Neutrophil (primary cell): Measurements from ENCODE around the gene SH2D1B.
"Not testable (repeated sequence)": the region's sequence is repeated elsewhere in the genome, so short reads cannot be mapped to it uniquely, and the experiment has no call there.

Experiments
- H3K27ac ChIP-seq: fragments of 200-600 bp; sonication (generic); 2 replicates; pipeline ENCODE4 v1.5.1; 2016; ENCODE audit warnings: mild to moderate bottlenecking, moderate library complexity
- H3K27me3 ChIP-seq: fragments of 200-600 bp; sonication (generic); 2 replicates; pipeline ENCODE4 v1.6.0; 2016; ENCODE audit warnings: mild to moderate bottlenecking
- H3K36me3 ChIP-seq: fragments of 200-600 bp; sonication (generic); 2 replicates; pipeline ENCODE4 v1.5.1; 2017
- H3K4me1 ChIP-seq, 2 experiments: fragments of 200-600 bp in 1 of 2; sonication (generic) in 1 of 2; 1 replicate in 1 of 2; 2 replicates in 1 of 2; pipeline versions ENCODE4 v1.5.1 to v1.6.1; 2013 to 2016; ENCODE audit warnings: low read depth in 1 of 2, low read length in 1 of 2, mild to moderate bottlenecking in 1 of 2, moderate library complexity in 1 of 2; ENCODE audit not compliant: control insufficient read depth in 1 of 2, insufficient read depth in 1 of 2
- H3K4me3 ChIP-seq, 2 experiments: fragments of 200-600 bp in 1 of 2; sonication (generic) in 1 of 2; 1 replicate in 1 of 2; 2 replicates in 1 of 2; pipeline ENCODE4 v1.5.1; 2013 to 2016; ENCODE audit warnings: low read depth in 1 of 2, low read length in 1 of 2, mild to moderate bottlenecking in 1 of 2, moderate library complexity in 1 of 2
- H3K9me3 ChIP-seq: fragments of 200-600 bp; sonication (generic); 2 replicates; pipeline ENCODE4 v1.5.1; 2016
- CTCF ChIP-seq: fragments of 200-600 bp; sonication (generic); IDR thresholded peaks from 2 replicates; pipeline ENCODE4 v1.5.1; 2016; ENCODE audit warnings: antibody characterized with exemption

The SH2D1B gene

DNA sequence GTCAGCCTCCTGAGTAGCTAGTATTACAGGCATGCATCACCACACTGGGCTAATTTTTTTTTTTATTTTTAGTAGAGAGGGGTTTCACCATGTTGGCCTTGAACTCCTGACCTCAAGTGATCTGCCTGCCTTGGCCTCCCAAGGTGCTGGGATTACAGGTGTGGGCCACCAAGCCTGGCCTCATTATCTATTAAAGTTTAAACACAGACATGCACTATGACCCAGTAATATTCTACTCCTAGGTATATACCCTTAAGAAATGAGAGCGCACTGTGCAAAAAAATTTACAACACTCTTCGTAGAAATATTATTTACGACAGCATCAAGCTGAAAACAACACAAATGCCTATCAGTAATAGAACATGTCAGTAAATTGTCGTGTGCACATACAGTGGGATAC is 18.6 kb upstream of the SH2D1B start:
- TF ChIP-seq CTCF = no peak
- no peak overlapping the region for H3K27ac ChIP-seq
- no peaks in the 10 kb centered on the region for H3K9me3 ChIP-seq
- no peaks in the 10 kb centered on the region for H3K27me3 ChIP-seq
- no peaks in the 10 kb centered on the region for H3K4me1 ChIP-seq
- H3K36me3 ChIP-seq = no peaks in the 10 kb centered on the region
- H3K4me3 ChIP-seq = no peak overlapping the region

DNA sequence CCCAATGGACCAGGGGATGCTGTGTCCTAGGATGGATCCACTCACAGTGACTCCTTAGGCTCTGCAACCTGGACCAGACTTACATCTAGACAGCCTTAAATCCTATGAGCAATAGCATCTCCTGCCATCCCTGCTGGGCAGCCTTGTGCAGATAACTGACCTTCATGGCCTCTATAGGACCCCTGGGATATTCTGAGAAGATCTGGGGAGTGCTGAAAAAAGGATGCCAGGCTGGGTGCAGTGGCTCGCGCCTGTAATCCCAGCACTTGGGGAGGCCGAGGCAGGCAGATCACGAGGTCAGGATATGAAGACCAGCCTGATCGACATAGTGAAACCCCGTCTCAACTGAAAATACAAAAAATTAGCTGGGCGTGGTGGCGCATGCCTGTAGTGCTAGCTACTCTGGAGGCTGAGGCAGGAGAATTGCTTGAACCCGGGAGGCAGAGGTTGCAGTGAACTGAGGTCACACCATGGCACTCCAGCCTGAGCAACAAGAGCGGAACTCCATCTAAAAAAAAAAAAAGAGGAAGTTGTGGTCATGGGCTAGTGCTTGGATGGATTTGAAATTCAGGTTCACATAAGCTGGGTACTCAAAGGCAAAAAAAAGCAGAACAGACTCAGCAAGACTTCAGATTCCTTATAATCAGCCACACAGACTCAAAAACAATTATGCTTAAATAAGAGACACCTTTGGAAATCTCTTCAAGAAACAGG is 10.9 kb upstream of the SH2D1B start:
- peak overlapping the region; percentile 59 for H3K27ac ChIP-seq
- H3K27me3 ChIP-seq = no peaks in the 10 kb centered on the region
- H3K4me3 ChIP-seq = no peak overlapping the region
- H3K36me3 ChIP-seq = no peaks in the 10 kb centered on the region
- H3K4me1 ChIP-seq = peaks cover 10 to 14% of the 10 kb centered on the region in 2 experiments
- no peak for TF ChIP-seq CTCF
- H3K9me3 ChIP-seq = no peaks in the 10 kb centered on the region

DNA sequence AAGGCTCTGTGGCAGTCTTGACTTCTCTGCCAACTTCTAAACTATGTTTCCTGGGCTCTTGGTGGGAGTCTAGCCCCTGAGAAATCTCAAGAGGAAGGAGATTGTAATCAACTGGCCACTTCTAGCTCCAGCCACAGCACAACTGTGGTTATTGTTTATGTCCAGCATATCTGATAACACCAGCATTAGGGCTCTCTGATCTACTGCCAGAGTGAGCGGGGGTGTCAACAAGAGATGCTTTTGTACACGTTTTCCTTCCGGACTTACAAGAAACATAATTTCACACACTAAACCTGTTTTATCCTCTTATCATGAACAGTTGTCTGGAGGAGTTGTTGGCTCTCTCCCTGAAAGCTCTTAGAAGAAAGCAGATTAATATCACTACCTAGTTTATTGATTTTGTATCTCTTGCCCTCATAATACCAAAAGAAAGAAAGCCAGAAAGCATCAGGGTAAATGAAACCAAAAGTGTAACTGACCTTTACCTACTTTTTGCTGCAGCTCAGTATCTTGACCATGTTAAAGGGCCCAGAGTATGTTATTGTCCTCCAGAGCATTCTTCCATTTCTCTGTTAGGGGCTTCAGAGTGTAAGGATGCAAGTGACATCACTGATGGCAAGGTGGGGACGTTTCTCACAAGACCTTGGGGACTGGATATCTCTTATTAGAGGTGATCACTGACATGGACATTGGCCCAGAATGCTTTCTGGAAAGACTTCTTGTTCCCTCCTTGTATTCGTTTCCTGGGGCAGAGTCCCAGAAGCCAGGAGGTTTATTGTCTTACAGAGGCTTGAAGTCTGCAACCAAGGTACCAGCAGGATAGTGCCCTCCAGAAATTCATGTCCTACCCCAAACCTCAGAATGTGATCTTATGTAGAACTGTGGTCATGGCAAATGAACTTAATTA is 9.6 kb upstream of the SH2D1B start:
- no peak overlapping the region for H3K27ac ChIP-seq
- H3K4me1 ChIP-seq = peaks cover 10 to 14% of the 10 kb centered on the region in 2 experiments
- no peak overlapping the region for H3K4me3 ChIP-seq
- TF ChIP-seq CTCF = no peak
- no peaks in the 10 kb centered on the region for H3K9me3 ChIP-seq
- H3K27me3 ChIP-seq = no peaks in the 10 kb centered on the region
- H3K36me3 ChIP-seq = no peaks in the 10 kb centered on the region

GRCh38 chr1:162420120-162420519 is 8.2 kb upstream of the SH2D1B start:
- no peak for TF ChIP-seq CTCF
- no peaks in the 10 kb centered on the region for H3K9me3 ChIP-seq
- no peaks in the 10 kb centered on the region for H3K36me3 ChIP-seq
- H3K27ac ChIP-seq = no peak overlapping the region
- H3K27me3 ChIP-seq = no peaks in the 10 kb centered on the region
- no peak overlapping the region for H3K4me3 ChIP-seq
- H3K4me1 ChIP-seq = peaks cover 10 to 14% of the 10 kb centered on the region in 2 experiments

DNA sequence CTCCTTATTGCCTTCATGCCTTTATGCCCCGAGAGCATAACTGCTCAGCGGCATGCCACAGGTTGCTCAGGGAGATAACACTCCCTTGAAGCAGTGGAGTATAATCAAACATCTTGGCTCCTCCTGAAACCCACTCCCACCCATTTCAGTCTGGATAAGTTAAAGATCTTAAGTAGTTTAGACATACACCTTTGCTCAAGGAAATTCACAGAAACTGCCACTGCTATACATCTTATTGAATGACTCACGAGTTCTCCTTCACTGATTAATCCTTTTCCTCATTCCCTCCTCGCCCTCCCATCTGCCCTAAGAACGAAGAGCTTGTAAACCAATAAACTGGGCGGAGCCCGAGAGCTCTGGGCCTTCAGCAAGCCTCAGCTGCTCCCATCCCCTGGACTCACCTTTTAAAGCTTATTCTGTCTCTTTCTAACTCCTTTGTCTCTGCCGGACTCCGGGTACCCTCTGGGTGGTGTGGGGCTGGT is 7.6 kb upstream of the SH2D1B start:
- H3K27me3 ChIP-seq, H3K4me3 ChIP-seq, H3K36me3 ChIP-seq, H3K9me3 ChIP-seq, H3K27ac ChIP-seq: not testable (repeated sequence)
- H3K4me1 ChIP-seq = peaks cover 10 to 14% of the 10 kb centered on the region in 2 experiments

- not testable (repeated sequence) for H3K27ac ChIP-seq, H3K27me3 ChIP-seq, H3K9me3 ChIP-seq, H3K4me3 ChIP-seq, H3K36me3 ChIP-seq
- H3K4me1 ChIP-seq = peaks cover 11 to 19% of the 10 kb centered on the region in 2 experiments
These were observed 6.6 kb upstream of the SH2D1B start for GRCh38 chr1:162418584-162418983.
